Mesendoderm (in vitro differentiated cells): Measurements from ENCODE around the gene MARK4.

Experiments
- DNase-seq: peaks from one replicate; pipeline ENCODE4 v3.0.0; 2013
- H2AK5ac ChIP-seq: 2 replicates; pipeline ENCODE4 v1.6.1; 2013; ENCODE audit warnings: low read length, inconsistent platforms
- H2BK120ac ChIP-seq: 2 replicates; pipeline ENCODE4 v1.6.1; 2013; ENCODE audit warnings: low read depth, mild to moderate bottlenecking, low read length, moderate library complexity, mixed read lengths
- H2BK15ac ChIP-seq: replicated peaks from 2 replicates; pipeline ENCODE4 v1.6.1; 2013; ENCODE audit warnings: low read depth, mild to moderate bottlenecking, moderate library complexity
- H2BK5ac ChIP-seq: 2 replicates; pipeline ENCODE4 v1.6.1; 2013; ENCODE audit warnings: low read length, inconsistent platforms
- H3K18ac ChIP-seq: 2 replicates; pipeline ENCODE4 v1.6.1; 2013; ENCODE audit warnings: mild to moderate bottlenecking, low read length, mixed read lengths
- H3K23ac ChIP-seq: one replicate; pipeline ENCODE4 v1.6.1; 2013; ENCODE audit warnings: low read length
- H3K27ac ChIP-seq: 2 replicates; pipeline ENCODE4 v1.5.1; 2013; ENCODE audit warnings: low read depth, mild to moderate bottlenecking, inconsistent platforms, low read length, moderate library complexity
- H3K27me3 ChIP-seq: 2 replicates; pipeline ENCODE4 v1.6.1; 2013; ENCODE audit warnings: low read length, control low read depth, mild to moderate bottlenecking, inconsistent platforms; ENCODE audit not compliant: insufficient read depth, poor library complexity
- H3K36me3 ChIP-seq: 2 replicates; pipeline ENCODE4 v1.6.1; 2013; ENCODE audit warnings: low read length, inconsistent platforms; ENCODE audit not compliant: control insufficient read depth, insufficient read depth
- H3K4ac ChIP-seq: one replicate; pipeline ENCODE4 v1.6.1; 2013; ENCODE audit warnings: low read depth, mild to moderate bottlenecking, low read length, moderate library complexity
- H3K4me1 ChIP-seq: 2 replicates; pipeline ENCODE4 v1.6.1; 2013; ENCODE audit warnings: low read depth, low read length, inconsistent platforms; ENCODE audit not compliant: control insufficient read depth
- H3K4me2 ChIP-seq: 2 replicates; pipeline ENCODE4 v1.6.1; 2013; ENCODE audit warnings: low read length
- H3K4me3 ChIP-seq: 2 replicates; pipeline ENCODE4 v1.5.1; 2013; ENCODE audit warnings: mild to moderate bottlenecking, low read length
- H3K56ac ChIP-seq: one replicate; pipeline ENCODE4 v1.6.1; 2013; ENCODE audit warnings: low read length
- H3K79me1 ChIP-seq: 2 replicates; pipeline ENCODE4 v1.6.1; 2013; ENCODE audit warnings: low read length, inconsistent platforms
- H3K79me2 ChIP-seq: 2 replicates; pipeline ENCODE4 v1.6.1; 2013; ENCODE audit warnings: mild to moderate bottlenecking, low read length; ENCODE audit not compliant: control insufficient read depth, insufficient read depth
- H3K9ac ChIP-seq: 2 replicates; pipeline ENCODE4 v1.6.1; 2013; ENCODE audit warnings: low read length, inconsistent platforms
- H4K5ac ChIP-seq: one replicate; pipeline ENCODE4 v1.6.1; 2013; ENCODE audit warnings: low read length
- H4K8ac ChIP-seq: one replicate; pipeline ENCODE4 v1.6.1; 2013; ENCODE audit warnings: low read depth, mild to moderate bottlenecking, control low read depth, low read length, moderate library complexity
- WGBS: extraction: QIAGEN DNeasy Blood & Tissue Kit; methylation state at CpG from one replicate; pipeline ENCODE4 v1.1.7; 2013; ENCODE audit warnings: low lambda C conversion rate, missing lambda C conversion rate; ENCODE audit not compliant: insufficient coverage; ENCODE audit errors: extremely low coverage; 5-methylcytosine and 5-hydroxymethylcytosine counted together

The MARK4 gene

DNA sequence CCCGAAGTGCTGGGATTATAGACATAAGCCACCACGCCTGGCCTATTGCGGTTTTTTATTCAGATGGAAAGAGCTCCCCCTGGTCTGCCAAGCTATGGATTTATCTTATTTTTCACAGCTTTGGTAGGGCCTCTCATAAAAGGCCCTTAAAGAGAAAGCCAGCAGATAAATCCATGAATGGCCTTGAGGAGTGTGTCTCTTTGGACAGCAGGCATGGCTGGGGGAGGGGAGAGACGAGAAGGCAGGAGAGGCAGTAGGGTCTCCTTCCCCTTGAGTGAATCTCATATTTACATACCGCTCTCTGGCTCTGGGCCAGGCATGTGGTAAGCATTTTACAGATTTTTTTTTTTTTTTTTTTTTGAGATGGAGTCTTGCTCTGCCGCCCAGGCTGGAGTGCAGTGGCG, 25.2 kb downstream of the MARK4 start:
- H2AK5ac ChIP-seq: no peak overlapping the region
- no peaks in the 10 kb centered on the region for H3K4me1 ChIP-seq
- H3K79me1 ChIP-seq: no peaks in the 10 kb centered on the region
- H3K36me3 ChIP-seq: peaks cover 1% of the 10 kb centered on the region
- H3K4ac ChIP-seq: no peak overlapping the region
- H2BK5ac ChIP-seq: no peak overlapping the region
- H3K4me2 ChIP-seq: no peak overlapping the region
- no peak overlapping the region for H2BK15ac ChIP-seq
- H3K23ac ChIP-seq: no peak overlapping the region
- no peak overlapping the region for H4K5ac ChIP-seq
- H3K18ac ChIP-seq: no peak overlapping the region
- H3K56ac ChIP-seq: no peak overlapping the region
- no peaks in the 10 kb centered on the region for H3K79me2 ChIP-seq
- H3K27ac ChIP-seq: no peak overlapping the region
- H2BK120ac ChIP-seq: no peak overlapping the region
- no peaks in the 10 kb centered on the region for H3K27me3 ChIP-seq
- H3K9ac ChIP-seq: no peak overlapping the region
- no peak for DNase-seq
- H4K8ac ChIP-seq: no peak overlapping the region
- H3K4me3 ChIP-seq: no peak overlapping the region
- WGBS: no CpG with 5 or more reads among the region's 7 CpGs

- Histone ChIP-seq H2BK15ac (no peak overlapping the region), H2AK5ac (no peak overlapping the region), H3K23ac (no peak overlapping the region), H3K79me2 (no peaks in the 10 kb centered on the region), H4K5ac (no peak overlapping the region), H3K4me1 (no peaks in the 10 kb centered on the region), H2BK120ac (no peak overlapping the region), H3K36me3 (peaks cover 1% of the 10 kb centered on the region), H2BK5ac (no peak overlapping the region), H3K27me3 (no peaks in the 10 kb centered on the region), H3K4me3 (no peak overlapping the region), H3K4me2 (no peak overlapping the region), H4K8ac (no peak overlapping the region), H3K79me1 (no peaks in the 10 kb centered on the region), H3K4ac (no peak overlapping the region), H3K9ac (no peak overlapping the region), H3K56ac (no peak overlapping the region), H3K27ac (no peak overlapping the region), H3K18ac (no peak overlapping the region)
- no CpG with 5 or more reads among the region's 10 CpGs for WGBS
- DNase-seq: no peak
These were observed 27.0 kb downstream of the MARK4 start for GRCh38 chr19:45278087-45278486.

- Histone ChIP-seq H2BK5ac (no peak overlapping the region), H3K4me2 (no peak overlapping the region), H2BK120ac (no peak overlapping the region), H3K56ac (no peak overlapping the region), H3K27me3 (no peaks in the 10 kb centered on the region), H4K8ac (no peak overlapping the region), H3K4ac (no peak overlapping the region), H3K9ac (no peak overlapping the region), H3K23ac (no peak overlapping the region), H3K27ac (no peak overlapping the region), H2AK5ac (no peak overlapping the region), H4K5ac (no peak overlapping the region), H3K79me2 (no peaks in the 10 kb centered on the region), H3K4me3 (no peak overlapping the region), H3K4me1 (no peaks in the 10 kb centered on the region), H3K79me1 (no peaks in the 10 kb centered on the region), H3K18ac (no peak overlapping the region), H2BK15ac (no peak overlapping the region), H3K36me3 (peaks cover 1% of the 10 kb centered on the region)
- DNase-seq: no peak
- WGBS: no CpG with 5 or more reads among the region's 3 CpGs
These were observed 28.6 kb downstream of the MARK4 start for GRCh38 chr19:45279587-45280192.

DNA sequence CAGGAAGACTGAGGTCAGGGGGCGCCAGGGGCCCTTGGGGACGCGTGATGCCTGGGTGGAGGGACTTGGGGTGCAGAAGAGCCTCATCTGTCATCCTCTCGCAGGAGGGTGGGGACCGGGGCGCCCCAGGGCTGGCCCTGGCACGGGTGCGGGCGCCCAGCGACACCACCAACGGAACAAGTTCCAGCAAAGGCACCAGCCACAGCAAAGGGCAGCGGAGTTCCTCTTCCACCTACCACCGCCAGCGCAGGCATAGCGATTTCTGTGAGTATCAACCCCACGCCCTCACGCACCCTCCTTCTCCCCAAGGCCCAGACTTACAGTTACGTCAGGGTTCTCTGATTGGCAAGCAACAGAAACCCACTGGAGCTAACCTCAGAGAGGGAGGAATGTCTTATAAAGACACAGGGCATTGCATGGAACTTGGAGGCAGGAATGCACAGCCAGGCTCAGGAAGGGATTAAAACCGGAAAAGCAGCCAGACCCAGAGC, 29.4 kb downstream of the MARK4 start:
- WGBS: no CpG with 5 or more reads among the region's 19 CpGs
- H3K4ac ChIP-seq: no peak overlapping the region
- H3K23ac ChIP-seq: no peak overlapping the region
- H4K8ac ChIP-seq: no peak overlapping the region
- H2AK5ac ChIP-seq: no peak overlapping the region
- no peak overlapping the region for H3K27ac ChIP-seq
- H3K27me3 ChIP-seq: no peaks in the 10 kb centered on the region
- no peak for DNase-seq
- no peak overlapping the region for H2BK5ac ChIP-seq
- no peak overlapping the region for H3K9ac ChIP-seq
- H3K4me3 ChIP-seq: no peak overlapping the region
- no peaks in the 10 kb centered on the region for H3K79me1 ChIP-seq
- no peak overlapping the region for H3K18ac ChIP-seq
- H3K4me1 ChIP-seq: no peaks in the 10 kb centered on the region
- H3K4me2 ChIP-seq: no peak overlapping the region
- peaks cover 2% of the 10 kb centered on the region for H3K36me3 ChIP-seq
- H2BK15ac ChIP-seq: no peak overlapping the region
- H2BK120ac ChIP-seq: no peak overlapping the region
- no peak overlapping the region for H3K56ac ChIP-seq
- no peak overlapping the region for H4K5ac ChIP-seq
- no peaks in the 10 kb centered on the region for H3K79me2 ChIP-seq

DNA sequence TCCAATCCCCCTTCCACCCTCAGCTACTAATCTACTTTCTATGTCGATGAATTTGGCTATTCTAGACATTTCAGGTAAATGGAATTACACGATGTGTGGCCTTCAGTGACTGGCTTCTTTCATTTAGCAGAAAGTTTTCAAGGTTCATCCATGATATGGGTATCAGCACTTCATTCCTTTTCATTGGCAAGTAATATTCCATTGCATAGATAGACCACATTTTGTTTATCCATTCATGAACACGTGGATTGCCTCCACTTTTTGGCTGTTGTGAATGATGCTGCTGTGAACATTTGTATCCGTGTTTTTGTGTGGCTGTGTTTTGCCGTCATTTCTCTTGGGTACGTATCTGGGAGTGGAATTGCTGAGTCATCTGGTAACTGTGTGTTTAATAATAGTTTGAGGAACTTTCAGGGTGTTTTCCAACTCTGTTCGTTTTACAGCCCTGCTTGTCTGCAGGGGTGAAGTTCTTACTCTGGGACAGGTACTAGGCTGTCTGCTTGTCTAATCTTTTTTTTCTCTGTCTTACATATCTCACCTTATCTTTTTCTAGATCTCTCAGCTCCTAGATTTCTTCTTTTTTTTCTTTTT, 32.5 kb downstream of the MARK4 start:
- H3K4me3 ChIP-seq: no peak overlapping the region
- no peak overlapping the region for H2BK5ac ChIP-seq
- peaks cover 2% of the 10 kb centered on the region for H3K36me3 ChIP-seq
- no peak overlapping the region for H3K9ac ChIP-seq
- H3K23ac ChIP-seq: no peak overlapping the region
- H3K27ac ChIP-seq: no peak overlapping the region
- no peaks in the 10 kb centered on the region for H3K27me3 ChIP-seq
- H4K5ac ChIP-seq: no peak overlapping the region
- no peak overlapping the region for H3K4me2 ChIP-seq
- no peaks in the 10 kb centered on the region for H3K4me1 ChIP-seq
- H2AK5ac ChIP-seq: no peak overlapping the region
- H3K79me2 ChIP-seq: no peaks in the 10 kb centered on the region
- H3K18ac ChIP-seq: no peak overlapping the region
- H2BK15ac ChIP-seq: no peak overlapping the region
- WGBS: no CpG with 5 or more reads among the region's 7 CpGs
- H3K4ac ChIP-seq: no peak overlapping the region
- DNase-seq: no peak
- no peak overlapping the region for H4K8ac ChIP-seq
- H2BK120ac ChIP-seq: no peak overlapping the region
- no peak overlapping the region for H3K56ac ChIP-seq
- H3K79me1 ChIP-seq: no peaks in the 10 kb centered on the region
